SH-SY5Y (cell line): ENCODE measurements around the gene ATAD1.

Experiments
- GATA2 ChIP-seq: IDR thresholded peaks from 2 replicates; pipeline ENCODE4 v1.6.1; 2011; ENCODE audit warnings: mild to moderate bottlenecking, low read depth, low read length
- GATA3 ChIP-seq: IDR thresholded peaks from 2 replicates; pipeline ENCODE4 v1.6.1; 2011; ENCODE audit warnings: low read depth, mild to moderate bottlenecking, low read length, moderate library complexity

DNA sequence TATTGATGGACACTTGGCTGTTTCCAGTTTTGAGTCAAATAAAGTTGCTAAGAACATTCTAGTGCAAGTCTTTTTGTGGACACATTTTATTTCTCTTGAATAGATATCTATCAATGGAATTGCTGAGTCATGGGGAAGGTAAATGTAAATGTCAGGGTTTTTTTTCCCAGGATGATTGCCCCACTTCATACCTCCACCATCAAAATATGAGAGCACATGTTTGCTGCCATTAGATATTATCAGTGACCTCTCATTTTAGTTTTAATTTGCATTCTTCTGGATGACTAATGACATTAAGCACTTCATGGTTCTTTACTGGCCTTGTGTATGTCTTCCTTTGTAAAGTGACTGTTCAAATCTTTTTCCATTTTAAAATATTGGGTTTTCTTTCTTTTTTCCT, 112.7 kb downstream of the ATAD1 start:
- TF ChIP-seq GATA2 (peak; percentile 28; the same call in 1 of the 2 replicates), GATA3 (peak; percentile 29; the same call in 1 of the 2 replicates)
